Tibial artery (tissue), 4 donors: ENCODE measurements around the gene NABP2.

Experiments used
- DNase-seq, 2 donors: peaks; one replicate each; pipeline ENCODE4 v3.0.0-alpha.2; 2019
- H3K27ac ChIP-seq, 2 donors: fragments of 200-600 bp; sonication (generic) in 1 of 2; 1 replicate in 1 of 2; 2 replicates in 1 of 2; pipeline ENCODE4 v1.5.1; 2018 to 2019; ENCODE audit warnings: mild to moderate bottlenecking in 1 of 2
- H3K27me3 ChIP-seq, 2 donors: fragments of 200-600 bp; sonication (generic) in 1 of 2; one replicate each; pipeline versions ENCODE4 v1.5.1 to v1.6.0; 2016 to 2019
- H3K36me3 ChIP-seq, 3 donors: fragments of 200-600 bp; sonication (generic) in 2 of 3; one replicate each; pipeline ENCODE4 v1.5.1; 2016 to 2019; ENCODE audit warnings: mild to moderate bottlenecking in 2 of 3
- H3K4me1 ChIP-seq, 4 donors: fragments of 200-600 bp; sonication (generic) in 2 of 4; 1 replicate in 3 of 4; 2 replicates in 1 of 4; pipeline ENCODE4 v1.5.1; 2016 to 2019
- H3K4me3 ChIP-seq, 2 donors: fragments of 200-600 bp; sonication (generic) in 1 of 2; 1 replicate in 1 of 2; 2 replicates in 1 of 2; pipeline ENCODE4 v1.5.1; 2018 to 2019; ENCODE audit warnings: mild to moderate bottlenecking in 2 of 2
- H3K9me3 ChIP-seq, 3 donors: fragments of 200-600 bp; sonication (generic) in 1 of 3; one replicate each; pipeline ENCODE4 v1.5.1; 2016 to 2019
- CTCF ChIP-seq, 2 experiments: fragments of 200-600 bp in 1 of 2; fragments of 450-650 bp in 1 of 2; IDR thresholded peaks; one replicate each; pipeline ENCODE4 v1.5.1; 2017 to 2019; ENCODE audit warnings: antibody characterized with exemption in 2 of 2, mild to moderate bottlenecking in 1 of 2, moderate library complexity in 1 of 2
- intact Hi-C: fragments of 100-400 bp; cut with DNase I; formaldehyde crosslinking; loops from one replicate; pipeline ENCODE4 v1.15.0; 2023; ENCODE audit warnings: low total_unique reads

The NABP2 gene

GRCh38 chr12:56256326-56256960 is 32.3 kb downstream of the NABP2 start:
- no peaks in the 10 kb centered on the region for H3K9me3 ChIP-seq
- intact Hi-C loops = no loop called here
- H3K4me1 ChIP-seq = peaks cover 0 to 31% (median 24%) of the 10 kb centered on the region in 4 donors
- H3K27ac ChIP-seq = peak overlapping the region; percentile 2 to 85
- no peak for TF ChIP-seq CTCF (IDR thresholded peaks at IDR 0.05)
- no peak for DNase-seq
- H3K27me3 ChIP-seq = no peaks in the 10 kb centered on the region
- peak overlapping the region in 1 of 2 donors; percentile 92 for H3K4me3 ChIP-seq
- H3K36me3 ChIP-seq = peaks cover 46 to 49% (median 48%) of the 10 kb centered on the region in 3 donors

DNA sequence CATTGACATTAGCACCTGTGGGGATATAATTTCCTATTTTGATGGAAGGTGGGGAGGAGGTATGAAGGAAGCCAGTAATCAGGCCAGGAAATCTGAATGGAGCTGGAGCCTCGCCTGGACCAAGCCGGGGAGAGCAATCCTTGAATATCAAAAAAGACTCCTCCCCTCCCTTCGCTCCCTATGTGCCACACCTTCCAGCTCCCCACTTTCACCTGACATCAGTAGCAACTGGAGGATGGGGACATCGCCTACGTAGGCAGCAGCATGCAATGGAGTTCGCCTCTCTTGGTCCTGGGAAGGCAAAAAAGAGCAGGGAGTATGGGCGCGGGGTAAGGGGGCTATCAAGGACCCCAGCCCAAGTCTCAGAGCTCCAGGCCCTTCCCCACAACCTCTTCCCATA is 32.9 kb downstream of the NABP2 start:
- no peak for TF ChIP-seq CTCF (IDR thresholded peaks at IDR 0.05)
- peaks cover 0 to 31% (median 24%) of the 10 kb centered on the region in 4 donors for H3K4me1 ChIP-seq
- H3K27me3 ChIP-seq = no peaks in the 10 kb centered on the region
- H3K36me3 ChIP-seq = peaks cover 39 to 43% (median 41%) of the 10 kb centered on the region in 3 donors
- H3K4me3 ChIP-seq = peak overlapping the region; percentile 91 to 92
- intact Hi-C loops = no loop called here
- H3K9me3 ChIP-seq = no peaks in the 10 kb centered on the region
- no peak for DNase-seq
- peak overlapping the region; percentile 80 to 85 for H3K27ac ChIP-seq

GRCh38 chr12:56257491-56258067 is 33.4 kb downstream of the NABP2 start:
- DNase-seq = no peak

GRCh38 chr12:56258068-56258819 is 34.1 kb downstream of the NABP2 start, which contains the start of gene ANKRD52:
Gene ANKRD52, minus strand, starts transcription at chr12:56258384. Its CDS starts 115 bp downstream, at chr12:56258269.
- Histone ChIP-seq H3K9me3 (no peaks in the 10 kb centered on the region), H3K4me3 (peak within 1 kb of the TSS; percentile 91 to 92), H3K27ac (peak within 1 kb of the TSS; percentile 80 to 85), H3K36me3 (peaks cover 28 to 31% (median 30%) of the 10 kb centered on the region in 3 donors), H3K27me3 (no peaks in the 10 kb centered on the region), H3K4me1 (peaks cover 0 to 31% (median 24%) of the 10 kb centered on the region in 4 donors)
- peak; percentile 61 to 85 for TF ChIP-seq CTCF (IDR thresholded peaks at IDR 0.05)
- peak; percentile 65 to 84 for DNase-seq
- intact Hi-C loops = no loop called here

More at GRCh38 chr12:56257491-56258067, 33.4 kb downstream of the NABP2 start:
- H3K9me3 ChIP-seq = no peaks in the 10 kb centered on the region
- H3K27me3 ChIP-seq = no peaks in the 10 kb centered on the region
- peaks cover 0 to 31% (median 24%) of the 10 kb centered on the region in 4 donors for H3K4me1 ChIP-seq
- no peak for TF ChIP-seq CTCF (IDR thresholded peaks at IDR 0.05)
- peak overlapping the region; percentile 91 to 92 for H3K4me3 ChIP-seq
- peaks cover 34 to 38% (median 36%) of the 10 kb centered on the region in 3 donors for H3K36me3 ChIP-seq
- intact Hi-C loops = no loop called here
- H3K27ac ChIP-seq = peak overlapping the region; percentile 80 to 85

GRCh38 chr12:56258820-56259183 is 34.7 kb downstream of the NABP2 start:
- peaks cover 22 to 25% (median 24%) of the 10 kb centered on the region in 3 donors for H3K36me3 ChIP-seq
- intact Hi-C loops = no loop called here
- no peak for DNase-seq
- peak overlapping the region; percentile 80 to 85 for H3K27ac ChIP-seq
- no peak for TF ChIP-seq CTCF (IDR thresholded peaks at IDR 0.05)
- H3K4me1 ChIP-seq = peaks cover 0 to 31% (median 24%) of the 10 kb centered on the region in 4 donors
- no peaks in the 10 kb centered on the region for H3K27me3 ChIP-seq
- H3K4me3 ChIP-seq = peak overlapping the region; percentile 91 to 92
- no peaks in the 10 kb centered on the region for H3K9me3 ChIP-seq
